SK-N-MC (cell line): Measurements from ENCODE around the gene ATP10B.

Source experiments
- DNase-seq: peaks from one replicate; pipeline ENCODE4 v3.0.0-alpha.2; 2011; ENCODE audit warnings: low read depth, low spot score
- H3K27ac ChIP-seq: fragments of 200-600 bp; sonication (generic); 2 replicates; pipeline ENCODE4 v1.5.1; 2016; ENCODE audit warnings: mixed run types
- H3K36me3 ChIP-seq: fragments of 200-600 bp; sonication (generic); 2 replicates; pipeline ENCODE4 v1.6.1; 2017; ENCODE audit warnings: antibody characterized with exemption, low read length, mixed read lengths; ENCODE audit not compliant: insufficient read depth
- H3K4me3 ChIP-seq: fragments of 200-600 bp; sonication (generic); 2 replicates; pipeline ENCODE4 v1.5.1; 2016
- H3K9ac ChIP-seq: fragments of 200-600 bp; sonication (generic); 2 replicates; pipeline ENCODE4 v1.8.0; 2017; ENCODE audit warnings: mixed run types, mixed read lengths; ENCODE audit not compliant: insufficient read length
- H3K9me3 ChIP-seq: fragments of 200-600 bp; sonication (generic); 2 replicates; pipeline ENCODE4 v1.6.1; 2017; ENCODE audit warnings: low read depth, mild to moderate bottlenecking, antibody characterized with exemption, low read length, moderate library complexity, mixed read lengths
- EZH2 ChIP-seq: fragments of 200-600 bp; sonication (generic); IDR thresholded peaks from one replicate; pipeline ENCODE4 v1.6.1; 2017; ENCODE audit warnings: antibody characterized with exemption
- FOXP2 ChIP-seq: optimal IDR thresholded peaks from 2 replicates; pipeline ENCODE3; 2011; ENCODE audit warnings: mild to moderate bottlenecking, moderate library complexity; ENCODE audit not compliant: insufficient read depth; ENCODE audit errors: extremely low read length, control extremely low read depth
- POLR2AphosphoS5 ChIP-seq: IDR thresholded peaks from 2 replicates; pipeline ENCODE4 v1.6.1; 2012; ENCODE audit warnings: mild to moderate bottlenecking, low read depth, low read length, borderline replicate concordance

Gene ATP10B

GRCh38 chr5:160800375-160801275 lies 51.4 kb downstream of the ATP10B start:
- H3K4me3 ChIP-seq: no peak overlapping the region
- H3K9me3 ChIP-seq: no peaks in the 10 kb centered on the region
- H3K36me3 ChIP-seq: no peaks in the 10 kb centered on the region
- H3K9ac ChIP-seq: no peak overlapping the region
- DNase-seq: no peak
- TF ChIP-seq POLR2AphosphoS5: no peak
- TF ChIP-seq EZH2: no peak
- TF ChIP-seq FOXP2: no peak
- no peak overlapping the region for H3K27ac ChIP-seq

- Histone ChIP-seq H3K9me3 (no peaks in the 10 kb centered on the region), H3K4me3 (no peak overlapping the region), H3K9ac (no peak overlapping the region), H3K36me3 (no peaks in the 10 kb centered on the region), H3K27ac (no peak overlapping the region)
- TF ChIP-seq POLR2AphosphoS5 (no peak), FOXP2 (no peak), EZH2 (no peak)
- DNase-seq: no peak
Measured at GRCh38 chr5:160799184-160799583, 52.8 kb downstream of the ATP10B start.

GRCh38 chr5:160797020-160797419 lies 55.0 kb downstream of the ATP10B start:
- DNase-seq: no peak
- Histone ChIP-seq H3K36me3 (no peaks in the 10 kb centered on the region), H3K9me3 (no peaks in the 10 kb centered on the region), H3K4me3 (no peak overlapping the region), H3K9ac (no peak overlapping the region), H3K27ac (no peak overlapping the region)
- TF ChIP-seq POLR2AphosphoS5: no peak
- no peak for TF ChIP-seq FOXP2
- no peak for TF ChIP-seq EZH2

- DNase-seq: no peak
- Histone ChIP-seq H3K27ac (no peak overlapping the region), H3K36me3 (no peaks in the 10 kb centered on the region), H3K4me3 (no peak overlapping the region), H3K9ac (no peak overlapping the region), H3K9me3 (no peaks in the 10 kb centered on the region)
- no peak for TF ChIP-seq EZH2
- no peak for TF ChIP-seq POLR2AphosphoS5
- no peak for TF ChIP-seq FOXP2
Measured at GRCh38 chr5:160793530-160793899, 58.5 kb downstream of the ATP10B start.

- TF ChIP-seq EZH2 (no peak), POLR2AphosphoS5 (no peak), FOXP2 (no peak)
- no peak for DNase-seq
- H3K9me3 ChIP-seq: no peaks in the 10 kb centered on the region
Measured at GRCh38 chr5:160792732-160793529, 59.1 kb downstream of the ATP10B start.

GRCh38 chr5:160792281-160792680 lies 59.7 kb downstream of the ATP10B start:
- no peak for TF ChIP-seq FOXP2
- no peak for TF ChIP-seq POLR2AphosphoS5
- no peak for TF ChIP-seq EZH2
- no peak overlapping the region for H3K27ac ChIP-seq
- H3K9me3 ChIP-seq: no peaks in the 10 kb centered on the region
- DNase-seq: no peak
- no peak overlapping the region for H3K4me3 ChIP-seq
- H3K36me3 ChIP-seq: no peaks in the 10 kb centered on the region
- no peak overlapping the region for H3K9ac ChIP-seq

More at GRCh38 chr5:160792732-160793529, 59.1 kb downstream of the ATP10B start:
- Histone ChIP-seq H3K9ac (no peak overlapping the region), H3K36me3 (no peaks in the 10 kb centered on the region), H3K4me3 (no peak overlapping the region), H3K27ac (no peak overlapping the region)

- no peak for DNase-seq
- Histone ChIP-seq H3K4me3 (no peak overlapping the region), H3K36me3 (no peaks in the 10 kb centered on the region), H3K9me3 (no peaks in the 10 kb centered on the region), H3K9ac (no peak overlapping the region), H3K27ac (no peak overlapping the region)
- TF ChIP-seq POLR2AphosphoS5 (no peak), FOXP2 (no peak), EZH2 (no peak)
Measured at GRCh38 chr5:160789219-160789859, 62.7 kb downstream of the ATP10B start.

GRCh38 chr5:160788102-160788660 lies 63.8 kb downstream of the ATP10B start:
- DNase-seq: no peak
- no peak for TF ChIP-seq FOXP2
- TF ChIP-seq EZH2: no peak
- no peak for TF ChIP-seq POLR2AphosphoS5

More at GRCh38 chr5:160788102-160788660, 63.8 kb downstream of the ATP10B start:
- Histone ChIP-seq H3K36me3 (no peaks in the 10 kb centered on the region), H3K27ac (no peak overlapping the region), H3K4me3 (no peak overlapping the region), H3K9me3 (no peaks in the 10 kb centered on the region), H3K9ac (no peak overlapping the region)
